Epithelial cell of esophagus (primary cell): ENCODE data around the gene KRTAP2-3.
A peak's percentile ranks its signal among the peaks of the same experiment; 100 is the strongest.

Source experiments
- DNase-seq: peaks from one replicate; pipeline ENCODE4 v3.0.0; 2010; ENCODE audit warnings: low read depth
- H3K4me3 ChIP-seq: 2 replicates; pipeline ENCODE4 v1.5.1; 2011; ENCODE audit warnings: mild to moderate bottlenecking, low read length, control low read depth
- CTCF ChIP-seq: IDR thresholded peaks from 2 replicates; pipeline ENCODE4 v1.5.1; 2011; ENCODE audit warnings: low read depth, mild to moderate bottlenecking, low read length, control low read depth, inconsistent platforms; ENCODE audit not compliant: insufficient read depth; ENCODE audit errors: missing control alignments

KRTAP2-3 gene

GRCh38 chr17:41009936-41010335 is 50.0 kb downstream of the KRTAP2-3 start:
- H3K4me3 ChIP-seq, result no peak overlapping the region
- no peak for TF ChIP-seq CTCF
- no peak for DNase-seq

GRCh38 chr17:41009301-41009760 is 50.6 kb downstream of the KRTAP2-3 start:
- peak; percentile 27 for DNase-seq
- no peak for TF ChIP-seq CTCF
- H3K4me3 ChIP-seq, result no peak overlapping the region
